GM12878 (cell line): ENCODE measurements around the gene VKORC1. TPM values are rescaled to one million over a fixed set of nuclear protein-coding genes. Genes with fewer than 3 reads are reported as not detected.
A peak's percentile ranks its signal among the peaks of the same experiment; 100 is the strongest.

ENCODE experiments used
- ATAC-seq: fragments of 200-7000 bp; cut with Tn5 transposase; 3 replicates; pipeline ENCODE4 v1.9.1; 2020; ENCODE audit warnings: mild to moderate bottlenecking, moderate library complexity
- BruUV-seq: library from RNA; stranded (reverse); fragments of 400-500 nt; replicated peaks from 2 replicates; lab custom pipeline; 2021; lab: Mats Ljungman, UMichigan
- CTCF ChIA-PET: fragments of 300-600 bp; sonication (Branson Sonifier 250); formaldehyde crosslinking; extraction: SDS; loops from one replicate; lab custom pipeline; 2021; ENCODE audit warnings: inconsistent platforms; lab: Yijun Ruan, JAX
- POLR2A ChIA-PET: fragments of 350-600 bp; formaldehyde crosslinking; extraction: SDS; loops from one replicate; lab custom pipeline; 2021; ENCODE audit warnings: inconsistent platforms; lab: Charles Lee
- RAD21 ChIA-PET: fragments of 300-600 bp; sonication (Branson Sonifier 250); formaldehyde crosslinking; loops from one replicate; lab custom pipeline; 2023; ENCODE audit warnings: antibody characterized with exemption; ENCODE audit not compliant: unreplicated experiment; lab: Charles Lee
- SMC1A ChIA-PET: fragments of 300-600 bp; sonication (Branson Sonifier 250); formaldehyde crosslinking; loops from one replicate; lab custom pipeline; 2023; ENCODE audit not compliant: unreplicated experiment, uncharacterized antibody; lab: Charles Lee
- DNase-seq: peaks from one replicate; pipeline ENCODE4 v3.0.0-alpha.2; 2011; ENCODE audit warnings: low read depth, low spot score
- FAIRE-seq: peaks from 3 replicates; lab custom pipeline; 2011; peaks lifted over from hg19 to GRCh38; lab: Jason Lieb, UNC
- H2AFZ ChIP-seq: 2 replicates; pipeline ENCODE4 v1.6.0; 2011; ENCODE audit warnings: low read depth, low read length, control low read depth; ENCODE audit not compliant: control insufficient read depth
- H3K27ac ChIP-seq: 2 replicates; pipeline ENCODE4 v1.5.1; 2011; ENCODE audit warnings: control low read depth; ENCODE audit not compliant: control insufficient read depth, insufficient read depth
- H3K27me3 ChIP-seq, 2 experiments: replicated peaks in 1 of 2; 2 replicates each; pipeline versions ENCODE4 v1.6.0 to v1.6.1; 2011; ENCODE audit warnings: low read length in 1 of 2; ENCODE audit not compliant: control insufficient read depth in 2 of 2, insufficient read depth in 2 of 2
- H3K36me3 ChIP-seq, 2 experiments: 2 replicates each; pipeline ENCODE4 v1.5.1; 2011; ENCODE audit warnings: low read length in 1 of 2; ENCODE audit not compliant: control insufficient read depth in 2 of 2, insufficient read depth in 2 of 2
- H3K4me1 ChIP-seq: 2 replicates; pipeline ENCODE4 v1.6.1; 2011; ENCODE audit warnings: mild to moderate bottlenecking, low read length, moderate library complexity, mixed read lengths; ENCODE audit not compliant: control insufficient read depth, insufficient read depth
- H3K4me2 ChIP-seq: 2 replicates; pipeline ENCODE4 v1.6.0; 2011; ENCODE audit warnings: control low read depth; ENCODE audit not compliant: control insufficient read depth, insufficient read depth
- H3K4me3 ChIP-seq: fragments of 200-600 bp; sonication (generic); 2 replicates; pipeline ENCODE4 v1.5.1; 2016
- H3K79me2 ChIP-seq: 2 replicates; pipeline ENCODE4 v1.6.0; 2011; ENCODE audit warnings: low read length; ENCODE audit not compliant: control insufficient read depth, insufficient read depth
- H3K9ac ChIP-seq: 2 replicates; pipeline ENCODE4 v1.8.0; 2011; ENCODE audit warnings: low read length, control low read depth, mixed read lengths; ENCODE audit not compliant: control insufficient read depth, insufficient read depth
- H3K9me3 ChIP-seq: replicated peaks from 3 replicates; pipeline ENCODE4 v1.5.1; 2011; ENCODE audit warnings: mild to moderate bottlenecking, low read length; ENCODE audit not compliant: control insufficient read depth, insufficient read depth
- H4K20me1 ChIP-seq: 2 replicates; pipeline ENCODE4 v1.6.0; 2011; ENCODE audit not compliant: control insufficient read depth, insufficient read depth
- ATF7 ChIP-seq: fragments of 450-650 bp; IDR thresholded peaks from 2 replicates; pipeline ENCODE4 v1.6.1; 2016; ENCODE audit warnings: low read depth, mild to moderate bottlenecking
- CREB1 ChIP-seq: IDR thresholded peaks from 2 replicates; pipeline ENCODE4 v1.6.1; 2012; ENCODE audit warnings: low read depth, mild to moderate bottlenecking, inconsistent platforms
- ELK1 ChIP-seq: IDR thresholded peaks from 2 replicates; pipeline ENCODE4 v1.6.1; 2012; ENCODE audit warnings: low read depth, low read length, improper control_type of control experiment
- HSF1 ChIP-seq: fragments of 150-350 bp; IDR thresholded peaks from 2 replicates; pipeline ENCODE4 v1.6.1; 2014; ENCODE audit warnings: mild to moderate bottlenecking, low read depth, low read length
- NR2C1 ChIP-seq: fragments of 450-650 bp; IDR thresholded peaks from 2 replicates; pipeline ENCODE4 v1.6.1; 2017; ENCODE audit warnings: antibody characterized with exemption, mild to moderate bottlenecking, moderate library complexity
- WGBS: methylation state at CpG from one replicate; pipeline ENCODE4 v1.1.6; 2016; ENCODE audit warnings: low lambda C conversion rate; ENCODE audit not compliant: insufficient replicate concordance, insufficient coverage; ENCODE audit errors: missing lambda C conversion rate; 5-methylcytosine and 5-hydroxymethylcytosine counted together
- in situ Hi-C: fragments of 300-500 bp; cut with MboI; formaldehyde crosslinking; loops from 9 replicates; pipeline ENCODE4 v1.14.3; 2018; ENCODE audit warnings: mixed read lengths
- intact Hi-C: fragments of 100-400 bp; cut with micrococcal nuclease; formaldehyde crosslinking; loops from one replicate; pipeline ENCODE4 v1.14.2; 2022; ENCODE audit not compliant: unreplicated experiment
- polyA plus RNA-seq, 11 experiments: library from polyadenylated mRNA; depleted of rRNA in 4 of 11; unstranded in 6 of 11; stranded (reverse) in 5 of 11; fragments of >200 nt; fragmentation: Nextera tagmentation in 4 of 11; fragmentation: Illumina TruSeq in 1 of 11; extraction: Ambion mirVana in 4 of 11; extraction: Trizol in 1 of 11; gene quantifications; 1 replicate in 1 of 11; 2 replicates in 10 of 11; pipeline versions ENCODE4 v1.2.1 to v1.2.3, GENCODE V29; 2011 to 2016; ENCODE audit warnings: inconsistent platforms in 2 of 11, missing spikeins in 2 of 11, low read depth in 1 of 11
- total RNA-seq, 4 experiments: library from RNA; depleted of rRNA in 3 of 4; stranded (reverse); fragments of >200 nt in 3 of 4; fragmentation: Illumina TruSeq in 1 of 4; extraction: Trizol in 1 of 4; gene quantifications; 2 replicates each; pipeline versions ENCODE4 v1.2.1 to v1.2.3, GENCODE V29; 2013 to 2021

VKORC1 gene
- total and polyA plus RNA-seq, 10 of the 15 experiments (the other 5 are each of a cell fraction or from before 2014, with no cell fraction given) = 19.8 to 140 (median 57.7) TPM

GRCh38 chr16:31134091-31134571 lies 39.5 kb upstream of the VKORC1 start (continued):
- no peak for TF ChIP-seq HSF1

- H3K4me3 ChIP-seq = no peak overlapping the region
- no peaks in the 10 kb centered on the region; a peak in 2 of 4 replicates for H3K36me3 ChIP-seq
- no peak for DNase-seq
- no TSS peak for BruUV-seq
- 0 out of 2 replicates have a peak, but pooled peaks have one; percentile 9 for TF ChIP-seq NR2C1
- TF ChIP-seq ELK1 = no peak
- TF ChIP-seq ATF7 = no peak
- TF ChIP-seq CREB1 = no peak
- H3K9ac ChIP-seq = no peak overlapping the region
- ChIA-PET POLR2A (no interaction called here), CTCF (no interaction called here), RAD21 (no interaction called here), SMC1A (no interaction called here)
- no peaks in the 10 kb centered on the region for H3K4me1 ChIP-seq
- no peak for ATAC-seq
- 53% methylated on average over 6 of the region's 6 CpGs for WGBS
- H3K79me2 ChIP-seq = no peaks in the 10 kb centered on the region
- intact Hi-C loops (no loop called here), in situ Hi-C loops (no loop called here)
- H4K20me1 ChIP-seq = no peaks in the 10 kb centered on the region
- no peak overlapping the region for H3K27ac ChIP-seq
- no peaks in the 10 kb centered on the region for H3K9me3 ChIP-seq
- H3K4me2 ChIP-seq = no peak overlapping the region
- FAIRE-seq = no peak
- H3K27me3 ChIP-seq = no peaks in the 10 kb centered on the region
- no peak overlapping the region for H2AFZ ChIP-seq
These were observed 38.5 kb upstream of the VKORC1 start for GRCh38 chr16:31133046-31133501.
